H9 (cell line): Measurements from ENCODE around the gene TMEM266. TPM values are rescaled to one million over a fixed set of nuclear protein-coding genes. Genes with fewer than 3 reads are reported as not detected.

ENCODE experiments used
- DNase-seq: peaks from one replicate; pipeline ENCODE4 v3.0.0-alpha.2; 2017
- H2AFZ ChIP-seq: one replicate; pipeline ENCODE4 v1.6.1; 2013; ENCODE audit warnings: mild to moderate bottlenecking, low read length, control low read depth, moderate library complexity
- H2AK5ac ChIP-seq: 2 replicates; pipeline ENCODE4 v1.6.1; 2013; ENCODE audit warnings: low read length, control low read depth, mixed read lengths; ENCODE audit not compliant: insufficient read length
- H2BK120ac ChIP-seq: one replicate; pipeline ENCODE4 v1.6.1; 2013; ENCODE audit warnings: low read depth, mild to moderate bottlenecking, low read length, control low read depth, inconsistent platforms; ENCODE audit not compliant: poor library complexity, severe bottlenecking
- H2BK12ac ChIP-seq: 2 replicates; pipeline ENCODE4 v1.6.1; 2013; ENCODE audit warnings: low read length, control low read depth, mixed read lengths, low read depth; ENCODE audit not compliant: insufficient read length
- H2BK15ac ChIP-seq: 2 replicates; pipeline ENCODE4 v1.6.1; 2013; ENCODE audit warnings: low read depth, low read length, control low read depth
- H2BK20ac ChIP-seq: one replicate; pipeline ENCODE4 v1.6.1; 2013; ENCODE audit warnings: low read depth, mild to moderate bottlenecking, low read length, control low read depth, inconsistent platforms; ENCODE audit not compliant: poor library complexity, severe bottlenecking
- H2BK5ac ChIP-seq: 2 replicates; pipeline ENCODE4 v1.6.1; 2013; ENCODE audit warnings: low read length, control low read depth, mixed read lengths; ENCODE audit not compliant: insufficient read length
- H3K14ac ChIP-seq: 2 replicates; pipeline ENCODE4 v1.6.1; 2013; ENCODE audit warnings: low read length, control low read depth; ENCODE audit not compliant: insufficient read depth
- H3K18ac ChIP-seq: 2 replicates; pipeline ENCODE4 v1.6.1; 2013; ENCODE audit warnings: low read depth, mild to moderate bottlenecking, mixed read lengths, low read length, control low read depth; ENCODE audit not compliant: insufficient read length
- H3K23ac ChIP-seq: 2 replicates; pipeline ENCODE4 v1.6.1; 2013; ENCODE audit warnings: low read length, control low read depth, mixed read lengths, low read depth; ENCODE audit not compliant: insufficient read length
- H3K23me2 ChIP-seq: 2 replicates; pipeline ENCODE4 v1.6.1; 2013; ENCODE audit warnings: low read depth, mild to moderate bottlenecking, mixed read lengths, low read length, control low read depth; ENCODE audit not compliant: insufficient read length, poor library complexity, severe bottlenecking
- H3K27ac ChIP-seq: 2 replicates; pipeline ENCODE4 v1.5.1; 2013; ENCODE audit warnings: low read length, control low read depth, mixed read lengths, low read depth; ENCODE audit not compliant: insufficient read length
- H3K27me3 ChIP-seq: 2 replicates; pipeline ENCODE4 v1.6.1; 2013; ENCODE audit warnings: low read length, control low read depth, inconsistent platforms; ENCODE audit not compliant: insufficient read depth
- H3K4ac ChIP-seq: 2 replicates; pipeline ENCODE4 v1.6.1; 2013; ENCODE audit warnings: low read depth, mild to moderate bottlenecking, control low read depth, inconsistent platforms, low read length, moderate library complexity
- H3K4me1 ChIP-seq: 2 replicates; pipeline ENCODE4 v1.6.1; 2013; ENCODE audit warnings: low read length, control low read depth, inconsistent platforms; ENCODE audit not compliant: insufficient read depth
- H3K4me2 ChIP-seq: 2 replicates; pipeline ENCODE4 v1.6.1; 2013; ENCODE audit warnings: low read length, control low read depth, mixed read lengths; ENCODE audit not compliant: insufficient read length, insufficient read depth
- H3K56ac ChIP-seq: 2 replicates; pipeline ENCODE4 v1.6.1; 2013; ENCODE audit warnings: low read depth, mild to moderate bottlenecking, mixed read lengths, low read length, control low read depth; ENCODE audit not compliant: insufficient read length
- H3K79me1 ChIP-seq: 2 replicates; pipeline ENCODE4 v1.6.1; 2013; ENCODE audit warnings: low read depth, mild to moderate bottlenecking, moderate library complexity, low read length, control low read depth, inconsistent platforms; ENCODE audit not compliant: insufficient read depth, poor library complexity, severe bottlenecking
- H3K79me2 ChIP-seq: 2 replicates; pipeline ENCODE4 v1.6.1; 2013; ENCODE audit warnings: low read length, control low read depth, inconsistent platforms; ENCODE audit not compliant: insufficient read depth
- H3K9ac ChIP-seq: 2 replicates; pipeline ENCODE4 v1.6.1; 2013; ENCODE audit warnings: low read length, control low read depth, mixed read lengths; ENCODE audit not compliant: insufficient read length; ENCODE audit errors: extremely low read depth
- H3K9me3 ChIP-seq: one replicate; pipeline ENCODE4 v1.6.1; 2013; ENCODE audit warnings: low read depth, low read length, inconsistent platforms; ENCODE audit not compliant: control insufficient read depth
- H3T11ph ChIP-seq: one replicate; pipeline ENCODE4 v1.6.1; 2013; ENCODE audit warnings: mild to moderate bottlenecking, low read length, control low read depth, inconsistent platforms
- H4K20me1 ChIP-seq: one replicate; pipeline ENCODE4 v1.6.1; 2013; ENCODE audit not compliant: control insufficient read depth, insufficient read length, insufficient read depth
- H4K5ac ChIP-seq: 2 replicates; pipeline ENCODE4 v1.6.1; 2013; ENCODE audit warnings: low read depth, mild to moderate bottlenecking, mixed read lengths, low read length, control low read depth; ENCODE audit not compliant: insufficient read length
- H4K8ac ChIP-seq: replicated peaks from 2 replicates; pipeline ENCODE4 v1.6.1; 2013; ENCODE audit warnings: low read length, control low read depth, mixed read lengths, low read depth; ENCODE audit not compliant: insufficient read length
- H4K91ac ChIP-seq: 2 replicates; pipeline ENCODE4 v1.6.1; 2013; ENCODE audit warnings: low read depth, mild to moderate bottlenecking, moderate library complexity, mixed read lengths, low read length, control low read depth; ENCODE audit not compliant: insufficient read length
- H3K27ac Mint-ChIP-seq, 3 experiments: 2 replicates in 2 of 3; 3 replicates in 1 of 3; pipeline ENCODE4 v1.8.0; 2020 to 2021; ENCODE audit warnings: mixed read lengths in 3 of 3, mild to moderate bottlenecking in 1 of 3, moderate library complexity in 1 of 3
- H3K27me3 Mint-ChIP-seq: 2 replicates; pipeline ENCODE4 v1.8.0; 2021; ENCODE audit warnings: low read depth, mild to moderate bottlenecking, moderate library complexity, mixed read lengths
- H3K36me3 Mint-ChIP-seq, 3 experiments: 2 replicates in 2 of 3; 3 replicates in 1 of 3; pipeline ENCODE4 v1.8.0; 2020 to 2021; ENCODE audit warnings: low read depth in 3 of 3, mixed read lengths in 3 of 3; ENCODE audit not compliant: insufficient read depth in 1 of 3
- H3K4me1 Mint-ChIP-seq, 2 experiments: 2 replicates each; pipeline ENCODE4 v1.8.0; 2020; ENCODE audit warnings: mixed read lengths in 2 of 2
- H3K4me3 Mint-ChIP-seq, 2 experiments: 2 replicates in 1 of 2; 3 replicates in 1 of 2; pipeline ENCODE4 v1.8.0; 2020 to 2021; ENCODE audit warnings: mild to moderate bottlenecking in 2 of 2, mixed read lengths in 2 of 2, moderate library complexity in 1 of 2
- H3K9me3 Mint-ChIP-seq, 2 experiments: 2 replicates in 1 of 2; 3 replicates in 1 of 2; pipeline ENCODE4 v1.8.0; 2020; ENCODE audit warnings: mild to moderate bottlenecking in 2 of 2, mixed read lengths in 2 of 2, moderate library complexity in 1 of 2
- WGBS: extraction: QIAGEN DNeasy Blood & Tissue Kit; methylation state at CpG from one replicate; pipeline ENCODE4 v1.1.7; 2013; ENCODE audit warnings: missing lambda C conversion rate, low lambda C conversion rate, mixed read lengths; ENCODE audit not compliant: insufficient read length; ENCODE audit errors: extremely low coverage; 5-methylcytosine and 5-hydroxymethylcytosine counted together
- total RNA-seq: library from RNA; stranded (reverse); gene quantifications from 2 replicates; pipeline ENCODE4 v1.2.1, GENCODE V29; 2021
- TF ChIP-seq, protein P1 (sequence below): fragments of 200-600 bp; sonication (generic); conservative IDR thresholded peaks from 3 replicates; pipeline ENCODE4 v1.8.0; 2021; ENCODE audit warnings: antibody characterized with exemption, mild to moderate bottlenecking

Gene TMEM266
- total RNA-seq, 1 experiment from 2014 or later: 0.81 TPM

DNA sequence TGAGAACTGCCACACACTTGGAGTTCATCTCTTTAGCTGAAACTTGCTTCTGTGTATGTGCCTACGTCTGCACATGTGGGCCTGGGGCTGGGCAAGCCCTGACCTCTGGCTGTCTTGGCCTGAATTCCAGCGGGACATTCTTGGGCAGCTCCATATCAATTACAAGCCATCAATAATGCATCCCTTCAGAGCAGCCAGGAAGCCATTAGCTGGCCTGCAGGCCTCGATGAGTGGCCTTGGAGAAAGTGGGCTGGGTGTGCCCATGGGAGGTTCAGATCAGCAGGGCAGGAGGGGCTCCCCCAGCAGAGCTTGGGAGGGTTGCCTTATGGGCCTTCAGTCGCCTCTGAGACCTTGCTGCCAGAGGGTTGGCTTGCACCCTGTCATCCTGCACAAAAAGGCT is 127.4 kb downstream of the TMEM266 start:
- H3K4me3 Mint-ChIP-seq: no peak overlapping the region
- TF ChIP-seq, protein P1, sequence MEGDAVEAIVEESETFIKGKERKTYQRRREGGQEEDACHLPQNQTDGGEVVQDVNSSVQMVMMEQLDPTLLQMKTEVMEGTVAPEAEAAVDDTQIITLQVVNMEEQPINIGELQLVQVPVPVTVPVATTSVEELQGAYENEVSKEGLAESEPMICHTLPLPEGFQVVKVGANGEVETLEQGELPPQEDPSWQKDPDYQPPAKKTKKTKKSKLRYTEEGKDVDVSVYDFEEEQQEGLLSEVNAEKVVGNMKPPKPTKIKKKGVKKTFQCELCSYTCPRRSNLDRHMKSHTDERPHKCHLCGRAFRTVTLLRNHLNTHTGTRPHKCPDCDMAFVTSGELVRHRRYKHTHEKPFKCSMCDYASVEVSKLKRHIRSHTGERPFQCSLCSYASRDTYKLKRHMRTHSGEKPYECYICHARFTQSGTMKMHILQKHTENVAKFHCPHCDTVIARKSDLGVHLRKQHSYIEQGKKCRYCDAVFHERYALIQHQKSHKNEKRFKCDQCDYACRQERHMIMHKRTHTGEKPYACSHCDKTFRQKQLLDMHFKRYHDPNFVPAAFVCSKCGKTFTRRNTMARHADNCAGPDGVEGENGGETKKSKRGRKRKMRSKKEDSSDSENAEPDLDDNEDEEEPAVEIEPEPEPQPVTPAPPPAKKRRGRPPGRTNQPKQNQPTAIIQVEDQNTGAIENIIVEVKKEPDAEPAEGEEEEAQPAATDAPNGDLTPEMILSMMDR: no peak
- Histone ChIP-seq H2BK120ac (no peak overlapping the region), H3K27ac (no peak overlapping the region), H3K79me1 (no peaks in the 10 kb centered on the region), H3K9me3 (no peaks in the 10 kb centered on the region), H3K18ac (no peak overlapping the region), H2AK5ac (no peak overlapping the region), H3K4me1 (no peaks in the 10 kb centered on the region), H3K56ac (no peak overlapping the region), H3K79me2 (no peaks in the 10 kb centered on the region), H3K9ac (no peak overlapping the region), H2BK5ac (no peak overlapping the region), H3K14ac (no peak overlapping the region; the same call in 1 of the 2 replicates), H3K4ac (no peak overlapping the region), H3K4me2 (no peak overlapping the region), H2BK20ac (no peak overlapping the region), H3K27me3 (no peaks in the 10 kb centered on the region), H4K5ac (no peak overlapping the region), H4K8ac (no peak overlapping the region), H2BK12ac (no peak overlapping the region), H2AFZ (no peak overlapping the region), H4K20me1 (no peaks in the 10 kb centered on the region), H3K23me2 (peaks cover 3% of the 10 kb centered on the region), H3T11ph (no peak overlapping the region), H4K91ac (no peak overlapping the region), H3K23ac (no peak overlapping the region), H2BK15ac (no peak overlapping the region)
- H3K9me3 Mint-ChIP-seq: no peaks in the 10 kb centered on the region
- H3K27me3 Mint-ChIP-seq: peaks cover 32% of the 10 kb centered on the region
- H3K27ac Mint-ChIP-seq: no peak overlapping the region
- no peaks in the 10 kb centered on the region; a peak in 1 of 7 replicates for H3K36me3 Mint-ChIP-seq
- DNase-seq: no peak
- WGBS: no CpG with 5 or more reads among the region's 4 CpGs
- peaks cover 10 to 19% of the 10 kb centered on the region in 2 experiments; a peak in 3 of 4 replicates for H3K4me1 Mint-ChIP-seq
